ENCODE data around the gene THSD7B. TPM values are rescaled to one million over a fixed set of nuclear protein-coding genes. Genes with fewer than 3 reads are reported as not detected.

The THSD7B gene
- total and polyA plus RNA-seq, 9 of the 15 experiments (the other 6 are each of a cell fraction or from before 2014, with no cell fraction given) = not detected

DNA sequence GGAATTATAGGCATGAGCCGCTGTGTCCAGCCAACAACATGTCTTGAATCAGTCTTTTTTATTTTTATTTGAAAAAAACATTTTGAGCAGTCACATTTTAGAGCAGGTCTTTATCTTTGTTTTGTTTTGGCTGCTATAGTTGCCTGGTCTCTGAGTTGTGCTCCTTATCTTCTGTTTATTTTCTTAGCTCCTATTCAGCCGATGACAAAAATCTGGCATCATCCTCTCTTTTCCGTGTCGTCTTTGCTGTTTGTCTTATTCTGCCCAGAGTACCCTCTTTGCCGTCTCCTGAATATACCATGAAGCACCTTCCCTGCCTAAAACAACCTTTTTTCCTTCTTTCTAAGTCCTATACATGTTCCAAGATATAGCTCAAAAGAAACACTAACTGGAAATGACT is 201.1 kb downstream of the THSD7B start:
- DNase-seq (ENCODE audit: extremely low read depth in 1 of 4, low spot score in 3 of 4) (no peak), ATAC-seq (no peak), FAIRE-seq (no peak)
- POLR2A ChIA-PET = no interaction called here
- in situ Hi-C loops (cut with MboI) = no loop called here
- 0% methylated on average over 5 of the region's 5 CpGs for WGBS (ENCODE audit: insufficient coverage, low coverage, missing lambda C conversion rate)
- no peaks in the 10 kb centered on the region for H3K36me3 ChIP-seq (ENCODE audit: control insufficient read depth, insufficient read depth, low read length)
- BruUV-seq (replicated peaks) = no TSS peak
- H3K9ac ChIP-seq (ENCODE audit: insufficient read depth in 1 of 2, low read depth in 2 of 2, low read length in 2 of 2) = no peak overlapping the region
- H4K20me1 ChIP-seq (replicated peaks; ENCODE audit: control insufficient read depth, insufficient read depth, low read length) = no peaks in the 10 kb centered on the region
- intact Hi-C loops (cut with micrococcal nuclease) = no loop called here
- no peak overlapping the region for H2AFZ ChIP-seq (ENCODE audit: low read depth, low read length)
- H3K9me3 ChIP-seq (replicated peaks; ENCODE audit: control insufficient read depth, insufficient read depth, low read depth, low read length) = no peaks in the 10 kb centered on the region
- CTCF ChIA-PET (ENCODE audit: low intra/inter-chr PET ratio) = no interaction called here
- no peaks in the 10 kb centered on the region for H3K27me3 ChIP-seq (ENCODE audit: control insufficient read depth in 2 of 2, insufficient read depth in 2 of 2, low read length in 2 of 2)
- H3K9me1 ChIP-seq (ENCODE audit: control insufficient read depth, insufficient read depth, low read length) = no peaks in the 10 kb centered on the region
- no peak overlapping the region for H3K4me3 ChIP-seq
- no peaks in the 10 kb centered on the region for H3K4me1 ChIP-seq (replicated peaks in 1 of 2; ENCODE audit: control insufficient read depth in 2 of 2, insufficient read depth in 2 of 2, low read length in 2 of 2)
- no peak overlapping the region for H3K27ac ChIP-seq (ENCODE audit: extremely low read depth, low read depth, low read length)
- H3K79me2 ChIP-seq (ENCODE audit: control insufficient read depth, insufficient read depth, low read length) = no peaks in the 10 kb centered on the region
- H3K4me2 ChIP-seq (ENCODE audit: insufficient read depth, low read length) = no peak overlapping the region
- TF ChIP-seq ZNF583 (CRISPR knock-in tag; IDR thresholded peaks at IDR 0.05) = no peak
- TF ChIP-seq, protein P1, sequence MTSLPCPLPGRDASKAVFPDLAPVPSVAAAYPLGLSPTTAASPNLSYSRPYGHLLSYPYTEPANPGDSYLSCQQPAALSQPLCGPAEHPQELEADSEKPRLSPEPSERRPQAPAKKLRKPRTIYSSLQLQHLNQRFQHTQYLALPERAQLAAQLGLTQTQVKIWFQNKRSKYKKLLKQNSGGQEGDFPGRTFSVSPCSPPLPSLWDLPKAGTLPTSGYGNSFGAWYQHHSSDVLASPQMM (CRISPR knock-in tag; IDR thresholded peaks at IDR 0.05) = no peak
- no peak for TF ChIP-seq ZNF785 (CRISPR knock-in tag; IDR thresholded peaks at IDR 0.05)
- TF ChIP-seq, protein P2, sequence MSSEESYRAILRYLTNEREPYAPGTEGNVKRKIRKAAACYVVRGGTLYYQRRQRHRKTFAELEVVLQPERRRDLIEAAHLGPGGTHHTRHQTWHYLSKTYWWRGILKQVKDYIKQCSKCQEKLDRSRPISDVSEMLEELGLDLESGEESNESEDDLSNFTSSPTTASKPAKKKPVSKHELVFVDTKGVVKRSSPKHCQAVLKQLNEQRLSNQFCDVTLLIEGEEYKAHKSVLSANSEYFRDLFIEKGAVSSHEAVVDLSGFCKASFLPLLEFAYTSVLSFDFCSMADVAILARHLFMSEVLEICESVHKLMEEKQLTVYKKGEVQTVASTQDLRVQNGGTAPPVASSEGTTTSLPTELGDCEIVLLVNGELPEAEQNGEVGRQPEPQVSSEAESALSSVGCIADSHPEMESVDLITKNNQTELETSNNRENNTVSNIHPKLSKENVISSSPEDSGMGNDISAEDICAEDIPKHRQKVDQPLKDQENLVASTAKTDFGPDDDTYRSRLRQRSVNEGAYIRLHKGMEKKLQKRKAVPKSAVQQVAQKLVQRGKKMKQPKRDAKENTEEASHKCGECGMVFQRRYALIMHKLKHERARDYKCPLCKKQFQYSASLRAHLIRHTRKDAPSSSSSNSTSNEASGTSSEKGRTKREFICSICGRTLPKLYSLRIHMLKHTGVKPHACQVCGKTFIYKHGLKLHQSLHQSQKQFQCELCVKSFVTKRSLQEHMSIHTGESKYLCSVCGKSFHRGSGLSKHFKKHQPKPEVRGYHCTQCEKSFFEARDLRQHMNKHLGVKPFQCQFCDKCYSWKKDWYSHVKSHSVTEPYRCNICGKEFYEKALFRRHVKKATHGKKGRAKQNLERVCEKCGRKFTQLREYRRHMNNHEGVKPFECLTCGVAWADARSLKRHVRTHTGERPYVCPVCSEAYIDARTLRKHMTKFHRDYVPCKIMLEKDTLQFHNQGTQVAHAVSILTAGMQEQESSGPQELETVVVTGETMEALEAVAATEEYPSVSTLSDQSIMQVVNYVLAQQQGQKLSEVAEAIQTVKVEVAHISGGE (CRISPR knock-in tag; IDR thresholded peaks at IDR 0.05) = no peak
- TF ChIP-seq BRCA1 (IDR thresholded peaks at IDR 0.05) = no peak
- no peak for TF ChIP-seq BRCA1 (CRISPR knock-in tag; IDR thresholded peaks at IDR 0.05)
- TF ChIP-seq OTX1 (CRISPR knock-in tag; IDR thresholded peaks at IDR 0.05) = no peak
- TF ChIP-seq, protein P3, sequence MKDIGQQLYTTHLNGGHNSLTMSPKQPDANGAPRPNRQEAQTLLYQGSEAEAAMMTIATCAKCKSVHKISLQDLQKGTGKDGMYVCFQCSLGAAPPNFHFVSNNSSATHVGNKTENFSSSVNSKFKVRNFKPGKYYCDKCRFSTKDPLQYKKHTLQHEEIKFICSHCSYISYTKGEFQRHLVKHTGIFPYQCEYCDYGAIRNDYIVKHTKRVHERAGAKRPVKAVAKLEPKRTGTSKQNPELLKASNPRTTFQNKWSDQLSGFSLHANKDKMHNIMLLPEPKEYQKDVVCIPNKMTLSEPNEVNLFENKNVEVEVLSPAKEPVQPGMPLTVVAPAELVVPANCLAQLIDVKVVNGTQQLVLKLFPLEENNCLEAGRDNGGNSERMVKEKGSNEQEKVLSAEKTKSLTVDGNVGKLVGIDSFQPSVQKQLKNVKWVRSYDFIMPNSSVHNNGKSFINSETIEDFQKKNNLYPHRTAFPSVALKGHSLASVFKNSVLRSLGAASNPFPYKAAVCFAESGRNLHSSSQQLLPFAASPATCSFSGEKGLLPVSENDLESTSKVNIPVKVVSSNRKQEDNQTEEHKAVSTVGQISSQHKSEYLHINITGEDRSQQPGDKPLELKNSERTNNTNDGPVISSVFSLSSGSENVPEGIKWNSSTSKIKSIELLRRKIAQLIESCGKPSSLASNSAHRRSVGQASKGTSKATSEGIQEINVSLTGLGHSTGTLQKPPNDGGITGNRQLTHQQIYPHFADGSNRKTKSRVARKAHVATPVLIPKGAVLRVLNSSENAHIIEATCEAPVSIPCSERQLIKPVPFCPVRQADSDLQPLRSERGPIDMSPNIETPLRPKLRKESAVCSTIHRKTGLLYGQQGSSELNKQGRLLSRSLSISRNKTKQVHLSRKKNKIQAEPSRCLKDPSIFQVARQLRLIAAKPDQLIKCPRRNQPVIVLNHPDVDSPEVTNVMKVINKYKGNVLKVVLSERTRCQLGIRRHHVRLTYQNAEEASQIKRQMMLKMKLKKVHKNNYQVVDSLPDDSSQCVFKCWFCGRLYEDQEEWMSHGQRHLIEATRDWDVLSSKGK (CRISPR knock-in tag; IDR thresholded peaks at IDR 0.05) = no peak
- no peak for TF ChIP-seq ZEB2 (IDR thresholded peaks at IDR 0.05)
- TF ChIP-seq, protein P4, sequence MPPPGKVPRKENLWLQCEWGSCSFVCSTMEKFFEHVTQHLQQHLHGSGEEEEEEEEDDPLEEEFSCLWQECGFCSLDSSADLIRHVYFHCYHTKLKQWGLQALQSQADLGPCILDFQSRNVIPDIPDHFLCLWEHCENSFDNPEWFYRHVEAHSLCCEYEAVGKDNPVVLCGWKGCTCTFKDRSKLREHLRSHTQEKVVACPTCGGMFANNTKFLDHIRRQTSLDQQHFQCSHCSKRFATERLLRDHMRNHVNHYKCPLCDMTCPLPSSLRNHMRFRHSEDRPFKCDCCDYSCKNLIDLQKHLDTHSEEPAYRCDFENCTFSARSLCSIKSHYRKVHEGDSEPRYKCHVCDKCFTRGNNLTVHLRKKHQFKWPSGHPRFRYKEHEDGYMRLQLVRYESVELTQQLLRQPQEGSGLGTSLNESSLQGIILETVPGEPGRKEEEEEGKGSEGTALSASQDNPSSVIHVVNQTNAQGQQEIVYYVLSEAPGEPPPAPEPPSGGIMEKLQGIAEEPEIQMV (tag; conservative IDR thresholded peaks at IDR 0.05; ENCODE audit: low read depth) = no peak
- no peak for TF ChIP-seq ZNF212 (CRISPR knock-in tag; IDR thresholded peaks at IDR 0.05)
- TF ChIP-seq, protein P5, sequence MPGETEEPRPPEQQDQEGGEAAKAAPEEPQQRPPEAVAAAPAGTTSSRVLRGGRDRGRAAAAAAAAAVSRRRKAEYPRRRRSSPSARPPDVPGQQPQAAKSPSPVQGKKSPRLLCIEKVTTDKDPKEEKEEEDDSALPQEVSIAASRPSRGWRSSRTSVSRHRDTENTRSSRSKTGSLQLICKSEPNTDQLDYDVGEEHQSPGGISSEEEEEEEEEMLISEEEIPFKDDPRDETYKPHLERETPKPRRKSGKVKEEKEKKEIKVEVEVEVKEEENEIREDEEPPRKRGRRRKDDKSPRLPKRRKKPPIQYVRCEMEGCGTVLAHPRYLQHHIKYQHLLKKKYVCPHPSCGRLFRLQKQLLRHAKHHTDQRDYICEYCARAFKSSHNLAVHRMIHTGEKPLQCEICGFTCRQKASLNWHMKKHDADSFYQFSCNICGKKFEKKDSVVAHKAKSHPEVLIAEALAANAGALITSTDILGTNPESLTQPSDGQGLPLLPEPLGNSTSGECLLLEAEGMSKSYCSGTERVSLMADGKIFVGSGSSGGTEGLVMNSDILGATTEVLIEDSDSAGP (CRISPR knock-in tag; IDR thresholded peaks at IDR 0.05) = no peak
- no peak for TF ChIP-seq ZNF217 (CRISPR knock-in tag; IDR thresholded peaks at IDR 0.05)

Data from K562 (cell line).